ENCODE results near the gene OR4D2.

GRCh38 chr17:58174871-58175270, 8.1 kb downstream of the OR4D2 start:
- TF ChIP-seq CTCF (IDR thresholded peaks at IDR 0.05; ENCODE audit: insufficient read depth, low read length, poor library complexity, severe bottlenecking): no peak
- no peak for TF ChIP-seq EZH2phosphoT487 (conservative IDR thresholded peaks at IDR 0.05; ENCODE audit: low read length)
